Measurements from ENCODE around the gene CYSRT1. TPM values are rescaled to one million over a fixed set of nuclear protein-coding genes. Genes with fewer than 3 reads are reported as not detected.

Gene CYSRT1
- total RNA-seq, 6 experiments from 2014 or later, result 0.20 to 1.2 (median 0.31) TPM; not detected in 1

- Histone ChIP-seq H3K9me3 (no peaks in the 10 kb centered on the region), H3K4me1 (peaks cover 0 to 19% (median 5%) of the 10 kb centered on the region in 4 donors), H3K36me3 (no peaks in the 10 kb centered on the region), H3K4me3 (no peak overlapping the region), H3K27ac (no peak overlapping the region), H3K27me3 (no peaks in the 10 kb centered on the region)
- ATAC-seq, result no peak
- DNase-seq, result no peak
- TF ChIP-seq CTCF (IDR thresholded peaks at IDR 0.05) (no peak), POLR2A (IDR thresholded peaks at IDR 0.05) (no peak)
- WGBS (ENCODE audit: insufficient coverage, low coverage, low lambda C conversion rate, missing lambda C conversion rate), result 68% methylated on average over 6 of the region's 21 CpGs
- intact Hi-C loops (cut with DNase I), result no loop called here
Measured at GRCh38 chr9:137225699-137226331, 841 bp downstream of the CYSRT1 start.

GRCh38 chr9:137226338-137227053 is 1.5 kb downstream of the CYSRT1 start:
- TF ChIP-seq CTCF (IDR thresholded peaks at IDR 0.05) (no peak), POLR2A (IDR thresholded peaks at IDR 0.05) (no peak)
- H3K4me3 ChIP-seq, result no peak overlapping the region
- 47% methylated on average over 3 of the region's 18 CpGs for WGBS (ENCODE audit: insufficient coverage, low coverage, low lambda C conversion rate, missing lambda C conversion rate)
- H3K27me3 ChIP-seq, result no peaks in the 10 kb centered on the region
- intact Hi-C loops (cut with DNase I), result no loop called here
- H3K27ac ChIP-seq, result no peak overlapping the region
- no peak for DNase-seq
- ATAC-seq, result no peak
- no peaks in the 10 kb centered on the region for H3K9me3 ChIP-seq
- no peaks in the 10 kb centered on the region for H3K36me3 ChIP-seq
- peaks cover 0 to 17% (median 5%) of the 10 kb centered on the region in 4 donors for H3K4me1 ChIP-seq

GRCh38 chr9:137227054-137227852 is 2.3 kb downstream of the CYSRT1 start, which contains the start of gene RNF224:
Gene RNF224 (plus strand): TSS chr9:137227502. CDS start chr9:137228336, 834 bp downstream.
- WGBS (ENCODE audit: insufficient coverage, low coverage, low lambda C conversion rate, missing lambda C conversion rate), result 0% methylated on average over 3 of the region's 25 CpGs
- H3K4me1 ChIP-seq, result peaks cover 0 to 16% (median 5%) of the 10 kb centered on the region in 4 donors
- no peaks in the 10 kb centered on the region for H3K36me3 ChIP-seq
- H3K4me3 ChIP-seq, result no peak within 1 kb of the TSS
- intact Hi-C loops (cut with DNase I), result no loop called here
- ATAC-seq (peak; percentile 54 to 61 (median 58)), DNase-seq (peak; percentile 82 to 84 (median 83))
- H3K27ac ChIP-seq, result no peak within 1 kb of the TSS
- TF ChIP-seq POLR2A (IDR thresholded peaks at IDR 0.05) (no peak), CTCF (IDR thresholded peaks at IDR 0.05) (peak; percentile 89 to 97 (median 94))
- no peaks in the 10 kb centered on the region for H3K9me3 ChIP-seq
- H3K27me3 ChIP-seq, result no peaks in the 10 kb centered on the region

DNA sequence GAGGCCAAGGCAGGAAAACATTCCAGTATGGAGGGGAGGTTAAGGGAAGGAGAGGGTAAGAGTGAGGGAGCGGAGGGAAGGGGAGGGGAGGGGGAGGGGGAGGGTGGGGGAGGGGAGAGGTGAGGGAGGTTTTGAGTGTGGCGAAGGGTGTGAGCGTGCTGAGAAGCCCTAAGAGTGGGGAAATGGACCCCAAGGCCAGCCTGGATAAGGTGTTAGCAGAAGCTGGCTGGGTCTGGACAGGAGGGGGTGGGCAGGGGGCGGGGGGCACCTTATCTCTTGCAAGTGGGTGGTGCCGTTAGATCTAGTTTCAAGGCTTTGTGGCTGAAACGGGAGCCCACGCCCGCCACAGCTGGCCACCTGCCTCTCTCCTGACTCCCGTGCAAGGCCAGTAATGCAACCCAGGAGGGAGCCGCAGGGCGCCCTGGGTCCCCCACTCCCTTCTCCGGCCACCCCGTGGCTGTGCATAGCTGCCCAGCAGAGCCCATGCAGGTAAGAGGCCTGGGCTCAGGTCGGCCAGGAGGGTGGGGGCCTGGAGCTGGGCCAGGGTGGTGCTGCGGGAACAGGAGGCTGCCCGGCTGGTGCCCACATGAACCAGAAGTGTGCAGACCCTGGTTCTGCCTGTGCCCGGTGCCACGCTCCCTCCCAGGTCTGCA is 3.0 kb downstream of the CYSRT1 start:
- H3K9me3 ChIP-seq, result no peaks in the 10 kb centered on the region
- no peaks in the 10 kb centered on the region for H3K27me3 ChIP-seq
- intact Hi-C loops (cut with DNase I), result no loop called here
- no peak for DNase-seq
- TF ChIP-seq CTCF (IDR thresholded peaks at IDR 0.05) (no peak), POLR2A (IDR thresholded peaks at IDR 0.05) (no peak)
- 33% methylated on average over 3 of the region's 18 CpGs for WGBS (ENCODE audit: insufficient coverage, low coverage, low lambda C conversion rate, missing lambda C conversion rate)
- H3K36me3 ChIP-seq, result no peaks in the 10 kb centered on the region
- no peak overlapping the region for H3K27ac ChIP-seq
- ATAC-seq, result no peak
- H3K4me3 ChIP-seq, result no peak overlapping the region
- H3K4me1 ChIP-seq, result peaks cover 0 to 10% (median 4%) of the 10 kb centered on the region in 4 donors
